ENCODE measurements around the gene PNCK. TPM values are rescaled to one million over a fixed set of nuclear protein-coding genes. Genes with fewer than 3 reads are reported as not detected.

PNCK gene
- total RNA-seq, 2 experiments from 2014 or later: 0.70 to 1.0 TPM

DNA sequence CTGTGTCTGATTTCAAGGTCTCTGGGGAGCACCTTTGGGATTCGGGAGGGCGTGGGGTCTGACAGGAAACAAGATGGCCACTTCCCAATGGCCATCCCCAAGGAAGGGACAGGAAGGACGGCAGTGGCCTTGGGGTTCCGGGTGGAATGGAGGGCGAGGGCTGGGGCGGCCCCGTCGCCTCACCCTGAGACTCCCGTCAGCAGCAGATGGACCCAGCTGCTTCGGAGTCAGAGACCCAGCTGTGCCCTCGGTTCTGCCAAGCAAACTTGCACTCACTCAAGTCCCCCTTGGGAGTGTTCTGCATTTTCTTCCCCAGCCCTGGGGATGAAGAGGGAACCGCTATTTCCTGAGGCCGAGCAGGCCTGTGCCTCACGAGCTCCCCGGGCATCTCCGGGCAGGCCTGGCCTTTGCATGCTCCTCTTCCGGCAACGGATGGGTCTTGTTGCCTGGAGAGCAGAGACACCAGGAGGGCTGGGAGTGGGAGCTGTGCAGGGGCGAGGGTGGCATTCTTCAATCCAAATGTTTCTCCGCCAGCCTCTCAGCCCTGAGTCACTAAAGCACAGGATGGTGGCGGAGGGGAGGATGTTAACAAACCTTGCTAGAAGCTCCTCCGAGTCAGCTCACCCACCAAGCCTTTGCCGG is 33.4 kb downstream of the PNCK start:
- intact Hi-C loops (cut with DNase I, micrococcal nuclease): no loop called here
- no peak overlapping the region for H3K4me3 Mint-ChIP-seq
- peaks cover 5% of the 10 kb centered on the region for H3K4me1 Mint-ChIP-seq (ENCODE audit: low read depth)
- no peaks in the 10 kb centered on the region for H3K36me3 Mint-ChIP-seq (ENCODE audit: low read depth)
- ChIA-PET CTCF (no interaction called here), POLR2A (no interaction called here)
- TF ChIP-seq CTCF (IDR thresholded peaks at IDR 0.05): no peak
- Histone ChIP-seq H3K36me3 (ENCODE audit: insufficient read depth, low read length) (no peaks in the 10 kb centered on the region), H3K27ac (ENCODE audit: low read depth in 1 of 2, low read length in 2 of 2) (no peak overlapping the region), H3K4me1 (ENCODE audit: insufficient read depth, low read length) (peaks cover 18% of the 10 kb centered on the region), H3K4me3 (ENCODE audit: low read length) (no peak overlapping the region), H3K9me3 (ENCODE audit: control insufficient read depth in 1 of 2, insufficient read depth in 1 of 2, low read length in 2 of 2) (peaks cover 0 to 7% of the 10 kb centered on the region in 2 experiments), H3K27me3 (ENCODE audit: control insufficient read depth in 1 of 2, insufficient read depth in 2 of 2, low read length in 2 of 2) (peaks cover 20 to 25% of the 10 kb centered on the region in 2 experiments)
- H3K27ac Mint-ChIP-seq: no peak overlapping the region
- H3K9me3 Mint-ChIP-seq: no peaks in the 10 kb centered on the region
- peaks cover 24% of the 10 kb centered on the region for H3K27me3 Mint-ChIP-seq
- DNase-seq (no peak), ATAC-seq (ENCODE audit: poor library complexity) (no peak)

- intact Hi-C loops (cut with DNase I, micrococcal nuclease): no loop called here
- no peaks in the 10 kb centered on the region for H3K36me3 ChIP-seq (ENCODE audit: insufficient read depth, low read length)
- DNase-seq: no peak
- no peak overlapping the region for H3K4me3 Mint-ChIP-seq
- H3K36me3 Mint-ChIP-seq (ENCODE audit: low read depth): no peaks in the 10 kb centered on the region
- peaks cover 0 to 7% of the 10 kb centered on the region in 2 experiments for H3K9me3 ChIP-seq (ENCODE audit: control insufficient read depth in 1 of 2, insufficient read depth in 1 of 2, low read length in 2 of 2)
- H3K4me3 ChIP-seq (ENCODE audit: low read length): no peak overlapping the region
- H3K27ac Mint-ChIP-seq: no peak overlapping the region
- TF ChIP-seq CTCF (IDR thresholded peaks at IDR 0.05): no peak
- peaks cover 18% of the 10 kb centered on the region for H3K4me1 ChIP-seq (ENCODE audit: insufficient read depth, low read length)
- ChIA-PET POLR2A (no interaction called here), CTCF (no interaction called here)
- no peak overlapping the region for H3K27ac ChIP-seq (ENCODE audit: low read depth in 1 of 2, low read length in 2 of 2)
- peaks cover 15 to 18% of the 10 kb centered on the region in 2 experiments for H3K27me3 ChIP-seq (ENCODE audit: control insufficient read depth in 1 of 2, insufficient read depth in 2 of 2, low read length in 2 of 2)
- ATAC-seq (ENCODE audit: poor library complexity): no peak
- peaks cover 5% of the 10 kb centered on the region for H3K4me1 Mint-ChIP-seq (ENCODE audit: low read depth)
- peaks cover 24% of the 10 kb centered on the region for H3K27me3 Mint-ChIP-seq
- H3K9me3 Mint-ChIP-seq: no peaks in the 10 kb centered on the region
Observed at GRCh38 chrX:153639177-153640044, 34.2 kb downstream of the PNCK start.

DNA sequence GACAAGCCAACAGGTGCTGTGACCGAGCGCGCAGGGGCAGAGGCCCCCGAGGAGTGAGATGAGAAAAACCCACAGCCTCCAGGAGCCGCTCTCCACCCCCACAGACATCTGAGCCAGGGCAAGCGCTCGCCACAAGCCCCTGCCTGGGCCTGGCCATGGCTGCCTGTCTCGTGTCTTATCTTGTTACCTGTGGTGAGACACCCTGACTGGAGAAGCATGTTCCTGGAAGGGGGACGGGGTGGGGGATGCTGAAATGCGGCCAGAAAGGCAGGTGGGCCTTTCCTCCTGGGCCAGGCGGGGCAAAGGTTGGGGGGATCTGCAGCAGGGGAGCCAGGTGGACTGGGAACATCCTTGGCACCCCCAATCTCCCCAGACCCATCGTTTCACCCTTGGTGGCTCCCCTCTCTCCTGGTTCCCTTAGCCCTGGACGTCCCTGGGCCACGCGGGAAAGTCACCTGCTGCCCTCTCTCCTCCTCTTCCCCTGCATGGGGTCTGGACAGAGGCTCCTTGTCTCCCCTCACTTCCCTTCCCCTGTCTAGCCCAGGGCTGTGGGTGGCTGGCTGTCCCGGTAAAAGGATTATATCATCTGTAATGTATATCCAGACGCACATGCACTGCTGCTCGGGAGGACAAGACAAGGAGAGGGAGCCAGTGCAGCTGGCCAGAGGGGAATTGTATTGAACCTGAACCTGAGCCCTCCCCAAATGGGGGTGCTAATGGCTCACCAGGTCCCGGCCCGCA is 35.0 kb downstream of the PNCK start:
- Histone ChIP-seq H3K4me3 (ENCODE audit: low read length) (no peak overlapping the region), H3K36me3 (ENCODE audit: insufficient read depth, low read length) (no peaks in the 10 kb centered on the region), H3K27me3 (ENCODE audit: control insufficient read depth in 1 of 2, insufficient read depth in 2 of 2, low read length in 2 of 2) (peaks cover 12 to 16% of the 10 kb centered on the region in 2 experiments), H3K9me3 (ENCODE audit: control insufficient read depth in 1 of 2, insufficient read depth in 1 of 2, low read length in 2 of 2) (peaks cover 0 to 7% of the 10 kb centered on the region in 2 experiments), H3K27ac (ENCODE audit: low read depth in 1 of 2, low read length in 2 of 2) (no peak overlapping the region), H3K4me1 (ENCODE audit: insufficient read depth, low read length) (peaks cover 14% of the 10 kb centered on the region)
- H3K4me3 Mint-ChIP-seq: no peak overlapping the region
- POLR2A ChIA-PET: no interaction called here
- ATAC-seq (ENCODE audit: poor library complexity) (no peak), DNase-seq (no peak)
- no peaks in the 10 kb centered on the region for H3K9me3 Mint-ChIP-seq
- no peaks in the 10 kb centered on the region for H3K36me3 Mint-ChIP-seq (ENCODE audit: low read depth)
- H3K27me3 Mint-ChIP-seq: peaks cover 23% of the 10 kb centered on the region
- peaks cover 5% of the 10 kb centered on the region for H3K4me1 Mint-ChIP-seq (ENCODE audit: low read depth)
- intact Hi-C loops (cut with DNase I, micrococcal nuclease): no loop called here
- no peak overlapping the region for H3K27ac Mint-ChIP-seq
- TF ChIP-seq CTCF (IDR thresholded peaks at IDR 0.05): no peak
- CTCF ChIA-PET: no interaction called here

Measured in CD4-positive, alpha-beta T cell (primary cell).